HTR-8/SVneo (cell line): Measurements from ENCODE around the gene PTBP1.
"Not testable (repeated sequence)": the region's sequence is repeated elsewhere in the genome, so short reads cannot be mapped to it uniquely, and the experiment has no call there.

Experiments used
- DNase-seq: peaks from one replicate; pipeline ENCODE4 v3.0.0; 2011; ENCODE audit warnings: low spot score, mixed read lengths; ENCODE audit not compliant: insufficient read length
- FAIRE-seq: peaks from 2 replicates; lab custom pipeline; 2011; peaks lifted over from hg19 to GRCh38; lab: Jason Lieb, UNC

PTBP1 gene

GRCh38 chr19:806815-807421 is 9.7 kb downstream of the PTBP1 start:
- FAIRE-seq = no peak
- DNase-seq = no peak

- no peak for FAIRE-seq
- no peak for DNase-seq
These were observed 10.6 kb downstream of the PTBP1 start for GRCh38 chr19:807627-808422.

GRCh38 chr19:808423-808775 is 11.1 kb downstream of the PTBP1 start:
- DNase-seq = no peak

GRCh38 chr19:810077-810855 is 13.0 kb downstream of the PTBP1 start:
- DNase-seq (no peak), FAIRE-seq (no peak)

More at GRCh38 chr19:808423-808775, 11.1 kb downstream of the PTBP1 start:
- FAIRE-seq = no peak

- no peak for FAIRE-seq
- no peak for DNase-seq
These were observed 13.7 kb downstream of the PTBP1 start for GRCh38 chr19:810883-811489.

- DNase-seq (no peak), FAIRE-seq (no peak)
These were observed 14.3 kb downstream of the PTBP1 start for GRCh38 chr19:811506-812048.

GRCh38 chr19:812049-812746 is 14.9 kb downstream of the PTBP1 start:
- no peak for DNase-seq
- FAIRE-seq = no peak

- no peak for FAIRE-seq
- no peak for DNase-seq
These were observed 15.5 kb downstream of the PTBP1 start for GRCh38 chr19:812747-813218.

GRCh38 chr19:813219-814151 is 16.2 kb downstream of the PTBP1 start:
- no peak for DNase-seq
- FAIRE-seq = no peak

GRCh38 chr19:814152-815078 is 17.2 kb downstream of the PTBP1 start:
- FAIRE-seq = peak; percentile 55
- DNase-seq = no peak

- DNase-seq = no peak
- FAIRE-seq = no peak
These were observed 18.0 kb downstream of the PTBP1 start for GRCh38 chr19:815079-815774.

GRCh38 chr19:815775-816499 is 18.7 kb downstream of the PTBP1 start:
- FAIRE-seq = peak; percentile 64

GRCh38 chr19:816500-816857 is 19.2 kb downstream of the PTBP1 start:
- no peak for DNase-seq
- peak; percentile 66 for FAIRE-seq

More at GRCh38 chr19:815775-816499, 18.7 kb downstream of the PTBP1 start:
- DNase-seq = no peak

GRCh38 chr19:820212-820611 is 23.0 kb downstream of the PTBP1 start:
- not testable (repeated sequence) for DNase-seq, FAIRE-seq

- FAIRE-seq = no peak
- DNase-seq = no peak
These were observed 24.1 kb downstream of the PTBP1 start for GRCh38 chr19:821231-821824.
